Astrocyte of the hippocampus (primary cell): Measurements from ENCODE around the gene ZNF839.
"Not testable (repeated sequence)": the region's sequence is repeated elsewhere in the genome, so short reads cannot be mapped to it uniquely, and the experiment has no call there.

Source experiments
- DNase-seq: peaks from one replicate; pipeline ENCODE4 v3.0.0; 2011; ENCODE audit warnings: low read depth, low spot score

The ZNF839 gene

GRCh38 chr14:102314242-102315011 is 5.1 kb upstream of the ZNF839 start:
- DNase-seq, result peak; percentile 92

GRCh38 chr14:102315121-102315520 is 4.4 kb upstream of the ZNF839 start:
- DNase-seq, result no peak

GRCh38 chr14:102316338-102316742 is 3.2 kb upstream of the ZNF839 start:
- peak; percentile 84 for DNase-seq

- DNase-seq, result peak; percentile 97
These were observed 2.6 kb upstream of the ZNF839 start for GRCh38 chr14:102316743-102317563.

GRCh38 chr14:102317564-102318248 is 1.8 kb upstream of the ZNF839 start:
- DNase-seq, result no peak

GRCh38 chr14:102318781-102319276 is 717 bp upstream of the ZNF839 start:
- DNase-seq, result no peak

- DNase-seq, result peak; percentile 70
These were observed 601 bp downstream of the ZNF839 start for GRCh38 chr14:102320033-102320660.

- DNase-seq, result no peak
These were observed 1.3 kb downstream of the ZNF839 start for GRCh38 chr14:102320671-102321455.

GRCh38 chr14:102321456-102322422 is 2.2 kb downstream of the ZNF839 start:
- DNase-seq, result no peak

- DNase-seq, result peak; percentile 83
These were observed 3.6 kb downstream of the ZNF839 start for GRCh38 chr14:102323102-102323501.

GRCh38 chr14:102325791-102326345 is 6.3 kb downstream of the ZNF839 start:
- peak; percentile 24 for DNase-seq

GRCh38 chr14:102326583-102326982 is 7.0 kb downstream of the ZNF839 start:
- no peak for DNase-seq

GRCh38 chr14:102329381-102329780 is 9.8 kb downstream of the ZNF839 start:
- not testable (repeated sequence) for DNase-seq

- DNase-seq, result no peak
These were observed 11.3 kb downstream of the ZNF839 start for GRCh38 chr14:102330806-102331205.

- DNase-seq, result no peak
These were observed 13.8 kb downstream of the ZNF839 start for GRCh38 chr14:102333390-102333789.

- no peak for DNase-seq
These were observed 14.5 kb downstream of the ZNF839 start for GRCh38 chr14:102333795-102334705.

- no peak for DNase-seq
These were observed 15.6 kb downstream of the ZNF839 start for GRCh38 chr14:102335163-102335562.

GRCh38 chr14:102338724-102339123 is 19.2 kb downstream of the ZNF839 start:
- no peak for DNase-seq
